Panc1 (cell line): Measurements from ENCODE around the gene CHD1L. TPM values are rescaled to one million over a fixed set of nuclear protein-coding genes. Genes with fewer than 3 reads are reported as not detected.
"Not testable (repeated sequence)": the region's sequence is repeated elsewhere in the genome, so short reads cannot be mapped to it uniquely, and the experiment has no call there.

Experiments
- ATAC-seq: fragments of 200-7000 bp; cut with Tn5 transposase; 2 replicates; pipeline ENCODE4 v1.9.1; 2020; ENCODE audit warnings: mild to moderate bottlenecking, moderate library complexity
- BruUV-seq: library from RNA; stranded (reverse); fragments of 400-500 nt; replicated peaks from 2 replicates; lab custom pipeline; 2021; lab: Mats Ljungman, UMichigan
- CTCF ChIA-PET: fragments of 300-600 bp; sonication (Branson Sonifier 250); formaldehyde crosslinking; loops from one replicate; lab custom pipeline; 2022; ENCODE audit warnings: antibody characterized with exemption; lab: Charles Lee
- POLR2A ChIA-PET: fragments of 300-600 bp; sonication (Branson Sonifier 250); formaldehyde crosslinking; loops from one replicate; lab custom pipeline; 2022; ENCODE audit warnings: antibody characterized with exemption; lab: Charles Lee
- DNase-seq: peaks from one replicate; pipeline ENCODE4 v3.0.0-alpha.2; 2010; ENCODE audit warnings: low read depth, low spot score
- H3K27ac ChIP-seq: 2 replicates; pipeline ENCODE4 v1.5.1; 2011; ENCODE audit warnings: mild to moderate bottlenecking, low read length, inconsistent platforms
- H3K27me3 ChIP-seq: fragments of 200-500 bp; sonication (Bioruptor generic); 2 replicates; pipeline ENCODE4 v1.6.0; 2014; ENCODE audit warnings: low read length, inconsistent platforms; ENCODE audit not compliant: control insufficient read depth, insufficient read depth
- H3K36me3 ChIP-seq: fragments of 200-500 bp; sonication (Bioruptor generic); 2 replicates; pipeline ENCODE4 v1.5.1; 2014; ENCODE audit warnings: inconsistent platforms, mild to moderate bottlenecking, low read length, moderate library complexity; ENCODE audit not compliant: control insufficient read depth, insufficient read depth
- H3K4me1 ChIP-seq: 2 replicates; pipeline ENCODE4 v1.5.1; 2011; ENCODE audit warnings: inconsistent platforms, mild to moderate bottlenecking, low read length, moderate library complexity; ENCODE audit not compliant: control insufficient read depth, insufficient read depth
- H3K4me3 ChIP-seq, 2 experiments: 2 replicates each; pipeline ENCODE4 v1.5.1; 2011 to 2012; ENCODE audit warnings: low read depth in 2 of 2, low read length in 2 of 2, mild to moderate bottlenecking in 2 of 2, inconsistent platforms in 1 of 2, moderate library complexity in 1 of 2
- H3K9me3 ChIP-seq: fragments of 200-500 bp; sonication (Bioruptor generic); 2 replicates; pipeline ENCODE4 v1.5.1; 2014; ENCODE audit warnings: low read depth, mild to moderate bottlenecking, inconsistent platforms, low read length, moderate library complexity; ENCODE audit not compliant: control insufficient read depth, insufficient read depth
- POLR2AphosphoS5 ChIP-seq: IDR thresholded peaks from 2 replicates; pipeline ENCODE4 v1.6.1; 2012; ENCODE audit warnings: mild to moderate bottlenecking, low read depth, low read length, moderate library complexity
- SIN3A ChIP-seq: IDR thresholded peaks from 2 replicates; pipeline ENCODE4 v1.6.1; 2012; ENCODE audit warnings: low read depth, mild to moderate bottlenecking, low read length, moderate library complexity, borderline replicate concordance; ENCODE audit not compliant: insufficient read depth
- TCF7L2 ChIP-seq: IDR thresholded peaks from 2 replicates; pipeline ENCODE4 v1.6.1; 2011; ENCODE audit warnings: mild to moderate bottlenecking, low read depth, low read length, inconsistent platforms
- in situ Hi-C: cut with HindIII; loops from 2 replicates; pipeline ENCODE4 v1.10.0; 2016; ENCODE audit warnings: low sequenced_read_pairs, low pct_unique_long_range_greater_than_20kb
- intact Hi-C: fragments of 100-400 bp; cut with micrococcal nuclease; formaldehyde crosslinking; loops from one replicate; pipeline ENCODE4 v1.10.0; 2022; ENCODE audit not compliant: unreplicated experiment
- total RNA-seq: library from RNA; stranded (reverse); gene quantifications from one replicate; pipeline ENCODE4 v1.2.1, GENCODE V29; 2021; ENCODE audit not compliant: unreplicated experiment
- TF ChIP-seq, protein P1 (sequence below): fragments of 450-650 bp; IDR thresholded peaks from 2 replicates; pipeline ENCODE4 v1.5.1; 2017; ENCODE audit warnings: mild to moderate bottlenecking
- TF ChIP-seq, protein P2 (sequence below), 2 experiments: IDR thresholded peaks; 2 replicates each; pipeline ENCODE4 v1.6.1; 2011 to 2012; ENCODE audit warnings: low read depth in 2 of 2, control low read depth in 1 of 2, low read length in 1 of 2, mild to moderate bottlenecking in 1 of 2, moderate library complexity in 1 of 2; ENCODE audit not compliant: insufficient read depth in 1 of 2

CHD1L gene
- total RNA-seq, 1 experiment from 2014 or later: 48.3 TPM

DNA sequence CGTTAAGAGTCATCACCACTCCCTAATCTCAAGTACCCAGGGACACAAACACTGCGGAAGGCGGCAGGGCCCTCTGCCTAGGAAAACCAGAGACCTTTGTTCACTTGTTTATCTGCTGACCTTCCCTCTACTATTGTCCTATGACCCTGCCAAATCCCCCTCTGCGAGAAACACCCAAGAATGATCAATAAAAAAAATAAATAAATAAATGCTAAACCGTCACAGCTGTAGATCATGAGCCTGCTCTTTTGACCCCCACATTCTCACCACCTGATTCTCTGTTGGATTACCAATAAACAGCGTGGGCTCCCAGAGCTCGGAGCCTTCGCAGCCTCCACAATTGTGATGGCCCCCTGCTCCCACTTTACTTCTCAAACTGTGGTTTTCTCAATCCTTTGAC lies 8.6 kb upstream of the CHD1L start:
- POLR2A ChIA-PET, ATAC-seq, intact Hi-C loops, H3K27ac ChIP-seq, H3K9me3 ChIP-seq, BruUV-seq, in situ Hi-C loops, H3K27me3 ChIP-seq, DNase-seq, H3K4me3 ChIP-seq, H3K4me1 ChIP-seq, CTCF ChIA-PET, H3K36me3 ChIP-seq: not testable (repeated sequence)

DNA sequence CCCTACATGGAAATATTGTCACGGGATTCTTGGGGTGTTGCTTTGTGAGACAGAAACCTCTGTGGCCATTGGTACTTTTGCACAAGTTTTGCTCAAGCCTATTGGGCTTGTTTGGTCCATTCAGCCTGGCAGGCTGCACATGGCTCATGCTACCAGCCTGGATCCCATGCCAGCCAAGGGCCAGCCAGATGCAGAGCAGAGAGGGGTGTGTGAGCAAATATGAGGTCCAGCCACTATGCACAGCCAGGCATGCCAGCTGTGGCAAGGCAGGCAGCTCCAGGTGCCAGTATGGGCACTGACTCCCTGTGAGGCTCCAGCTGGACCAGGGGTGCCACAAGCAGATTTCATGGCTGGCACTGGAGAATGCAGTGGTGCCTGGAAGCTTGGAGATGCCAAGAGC lies 6.7 kb upstream of the CHD1L start:
- TF ChIP-seq, protein P1, sequence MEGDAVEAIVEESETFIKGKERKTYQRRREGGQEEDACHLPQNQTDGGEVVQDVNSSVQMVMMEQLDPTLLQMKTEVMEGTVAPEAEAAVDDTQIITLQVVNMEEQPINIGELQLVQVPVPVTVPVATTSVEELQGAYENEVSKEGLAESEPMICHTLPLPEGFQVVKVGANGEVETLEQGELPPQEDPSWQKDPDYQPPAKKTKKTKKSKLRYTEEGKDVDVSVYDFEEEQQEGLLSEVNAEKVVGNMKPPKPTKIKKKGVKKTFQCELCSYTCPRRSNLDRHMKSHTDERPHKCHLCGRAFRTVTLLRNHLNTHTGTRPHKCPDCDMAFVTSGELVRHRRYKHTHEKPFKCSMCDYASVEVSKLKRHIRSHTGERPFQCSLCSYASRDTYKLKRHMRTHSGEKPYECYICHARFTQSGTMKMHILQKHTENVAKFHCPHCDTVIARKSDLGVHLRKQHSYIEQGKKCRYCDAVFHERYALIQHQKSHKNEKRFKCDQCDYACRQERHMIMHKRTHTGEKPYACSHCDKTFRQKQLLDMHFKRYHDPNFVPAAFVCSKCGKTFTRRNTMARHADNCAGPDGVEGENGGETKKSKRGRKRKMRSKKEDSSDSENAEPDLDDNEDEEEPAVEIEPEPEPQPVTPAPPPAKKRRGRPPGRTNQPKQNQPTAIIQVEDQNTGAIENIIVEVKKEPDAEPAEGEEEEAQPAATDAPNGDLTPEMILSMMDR: no peak
- TF ChIP-seq, protein P2, sequence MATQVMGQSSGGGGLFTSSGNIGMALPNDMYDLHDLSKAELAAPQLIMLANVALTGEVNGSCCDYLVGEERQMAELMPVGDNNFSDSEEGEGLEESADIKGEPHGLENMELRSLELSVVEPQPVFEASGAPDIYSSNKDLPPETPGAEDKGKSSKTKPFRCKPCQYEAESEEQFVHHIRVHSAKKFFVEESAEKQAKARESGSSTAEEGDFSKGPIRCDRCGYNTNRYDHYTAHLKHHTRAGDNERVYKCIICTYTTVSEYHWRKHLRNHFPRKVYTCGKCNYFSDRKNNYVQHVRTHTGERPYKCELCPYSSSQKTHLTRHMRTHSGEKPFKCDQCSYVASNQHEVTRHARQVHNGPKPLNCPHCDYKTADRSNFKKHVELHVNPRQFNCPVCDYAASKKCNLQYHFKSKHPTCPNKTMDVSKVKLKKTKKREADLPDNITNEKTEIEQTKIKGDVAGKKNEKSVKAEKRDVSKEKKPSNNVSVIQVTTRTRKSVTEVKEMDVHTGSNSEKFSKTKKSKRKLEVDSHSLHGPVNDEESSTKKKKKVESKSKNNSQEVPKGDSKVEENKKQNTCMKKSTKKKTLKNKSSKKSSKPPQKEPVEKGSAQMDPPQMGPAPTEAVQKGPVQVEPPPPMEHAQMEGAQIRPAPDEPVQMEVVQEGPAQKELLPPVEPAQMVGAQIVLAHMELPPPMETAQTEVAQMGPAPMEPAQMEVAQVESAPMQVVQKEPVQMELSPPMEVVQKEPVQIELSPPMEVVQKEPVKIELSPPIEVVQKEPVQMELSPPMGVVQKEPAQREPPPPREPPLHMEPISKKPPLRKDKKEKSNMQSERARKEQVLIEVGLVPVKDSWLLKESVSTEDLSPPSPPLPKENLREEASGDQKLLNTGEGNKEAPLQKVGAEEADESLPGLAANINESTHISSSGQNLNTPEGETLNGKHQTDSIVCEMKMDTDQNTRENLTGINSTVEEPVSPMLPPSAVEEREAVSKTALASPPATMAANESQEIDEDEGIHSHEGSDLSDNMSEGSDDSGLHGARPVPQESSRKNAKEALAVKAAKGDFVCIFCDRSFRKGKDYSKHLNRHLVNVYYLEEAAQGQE (IDR thresholded peaks at IDR 0.05; ENCODE audit: insufficient read depth in 1 of 2, low read depth in 2 of 2, low read length in 1 of 2): no peak
- TF ChIP-seq SIN3A: no peak
- no TSS peak for BruUV-seq
- Histone ChIP-seq H3K4me1 (no peaks in the 10 kb centered on the region), H3K27me3 (no peaks in the 10 kb centered on the region), H3K4me3 (no peak overlapping the region), H3K27ac (no peak overlapping the region), H3K36me3 (no peaks in the 10 kb centered on the region), H3K9me3 (0 out of 2 replicates have a peak, but pooled peaks cover 4% of the 10 kb centered on the region)
- POLR2A ChIA-PET: no interaction called here
- ATAC-seq (no peak), DNase-seq (no peak)
- CTCF ChIA-PET: no interaction called here
- in situ Hi-C loops (no loop called here), intact Hi-C loops (no loop called here)

DNA sequence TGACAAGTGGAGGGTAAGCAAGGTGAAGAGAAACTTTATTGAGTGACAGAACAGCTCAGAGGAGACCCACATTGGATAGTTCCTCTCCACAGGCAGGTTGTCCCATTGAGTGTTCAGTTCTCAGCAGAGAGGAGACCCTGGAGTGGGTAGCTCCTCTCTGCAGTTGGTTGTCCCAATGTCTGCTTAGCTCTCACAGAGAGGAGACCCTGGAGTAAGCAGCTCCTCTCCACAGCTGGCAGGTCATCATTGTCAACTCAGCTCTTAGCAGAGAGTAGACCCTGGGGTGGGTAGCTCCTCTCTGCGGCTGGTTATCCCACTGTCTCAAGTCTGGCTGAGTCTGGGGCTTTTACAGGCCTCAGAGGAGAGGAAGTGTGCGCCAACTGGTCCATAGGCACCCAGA lies 6.0 kb upstream of the CHD1L start:
- no peaks in the 10 kb centered on the region for H3K27me3 ChIP-seq
- ATAC-seq: no peak
- no peaks in the 10 kb centered on the region for H3K36me3 ChIP-seq
- TF ChIP-seq, protein P1: no peak
- TF ChIP-seq TCF7L2 (no peak), POLR2AphosphoS5 (no peak), SIN3A (no peak)
- TF ChIP-seq, protein P2 (IDR thresholded peaks at IDR 0.05; ENCODE audit: insufficient read depth in 1 of 2, low read depth in 2 of 2, low read length in 1 of 2): no peak
- in situ Hi-C loops: no loop called here
- no peak overlapping the region for H3K27ac ChIP-seq
- intact Hi-C loops: no loop called here
- no TSS peak for BruUV-seq
- H3K4me3 ChIP-seq: no peak overlapping the region
- no peaks in the 10 kb centered on the region for H3K4me1 ChIP-seq
- CTCF ChIA-PET: no interaction called here
- POLR2A ChIA-PET: no interaction called here
- no peak for DNase-seq
- H3K9me3 ChIP-seq: 0 out of 2 replicates have a peak, but pooled peaks cover 4% of the 10 kb centered on the region
